HK-2 (cell line): ENCODE measurements around the gene QSOX1.

Experiments
- DNase-seq: peaks from one replicate; pipeline ENCODE4 v3.0.0-alpha.2; 2018; ENCODE audit not compliant: unreplicated experiment

The QSOX1 gene

DNA sequence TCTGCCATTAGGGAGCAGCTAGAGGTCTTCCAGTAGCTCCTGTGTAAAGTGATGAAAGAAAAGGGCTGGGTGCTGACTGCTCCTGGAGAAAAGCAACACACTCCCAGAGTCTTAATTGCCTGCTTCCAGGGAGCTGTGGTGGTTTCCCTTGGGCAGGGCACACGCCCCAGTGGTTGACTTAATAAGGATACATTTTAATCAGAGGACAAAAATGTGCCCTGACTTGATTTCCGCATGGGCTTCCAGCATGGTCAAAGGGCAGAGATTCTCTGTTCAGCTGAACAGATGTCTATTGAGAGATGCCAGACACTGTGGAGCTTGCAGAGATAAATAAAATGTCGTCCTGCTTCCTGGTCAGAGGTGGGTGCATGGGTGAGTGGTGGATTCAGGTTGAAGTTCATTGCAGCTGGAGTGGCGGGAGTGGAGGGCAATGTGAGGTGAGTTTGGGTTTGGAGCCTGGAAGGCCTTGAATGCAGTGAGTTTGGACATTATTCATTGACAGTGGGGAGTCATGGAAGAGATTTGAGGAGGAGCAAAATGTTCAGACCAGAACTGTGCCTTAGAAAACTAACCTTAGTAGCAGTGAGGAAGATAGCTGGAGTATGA lies 16.0 kb downstream of the QSOX1 start:
- no peak for DNase-seq

GRCh38 chr1:180171691-180172090 lies 17.0 kb downstream of the QSOX1 start:
- no peak for DNase-seq

DNA sequence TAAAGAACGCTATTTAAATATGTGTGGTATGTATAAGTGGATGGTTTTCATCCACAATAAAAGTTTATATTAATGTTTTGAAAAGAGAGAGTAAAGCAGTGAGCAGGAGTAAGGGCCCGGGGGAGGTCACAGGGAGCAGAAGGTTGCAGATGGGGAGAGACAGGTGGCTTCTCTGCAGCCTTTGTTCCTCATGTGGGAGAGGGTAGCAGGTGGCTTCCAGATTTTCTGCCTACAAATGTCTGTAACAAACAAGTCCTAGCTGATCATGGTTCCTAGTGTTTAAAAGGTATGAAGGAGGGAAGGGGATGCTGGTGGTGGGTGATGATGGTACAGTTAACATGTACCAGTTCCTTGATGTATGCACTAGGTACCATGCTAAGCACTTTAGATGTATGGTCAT lies 18.8 kb downstream of the QSOX1 start:
- no peak for DNase-seq

DNA sequence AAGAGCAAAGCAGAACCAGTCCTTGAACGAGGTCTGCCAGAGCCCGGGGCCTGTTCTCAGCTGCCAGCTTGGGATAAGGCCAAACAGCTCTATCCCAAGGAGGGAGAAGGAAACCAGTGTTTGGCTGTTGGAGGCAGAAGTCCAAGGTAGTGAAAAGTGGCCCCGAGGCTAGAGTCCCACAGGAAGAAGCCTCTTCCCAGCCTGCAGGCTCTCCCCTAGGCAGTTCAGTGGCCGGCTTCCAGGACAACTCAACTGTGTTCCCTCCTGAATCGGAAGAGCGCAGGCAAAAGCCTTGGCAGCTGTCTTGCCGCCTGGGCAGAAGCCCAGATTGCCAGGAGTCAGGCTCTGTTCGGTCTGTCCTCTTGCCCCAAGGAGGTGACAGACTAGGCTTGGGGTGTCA lies 19.3 kb downstream of the QSOX1 start:
- no peak for DNase-seq

GRCh38 chr1:180175291-180175690 lies 20.6 kb downstream of the QSOX1 start:
- no peak for DNase-seq

DNA sequence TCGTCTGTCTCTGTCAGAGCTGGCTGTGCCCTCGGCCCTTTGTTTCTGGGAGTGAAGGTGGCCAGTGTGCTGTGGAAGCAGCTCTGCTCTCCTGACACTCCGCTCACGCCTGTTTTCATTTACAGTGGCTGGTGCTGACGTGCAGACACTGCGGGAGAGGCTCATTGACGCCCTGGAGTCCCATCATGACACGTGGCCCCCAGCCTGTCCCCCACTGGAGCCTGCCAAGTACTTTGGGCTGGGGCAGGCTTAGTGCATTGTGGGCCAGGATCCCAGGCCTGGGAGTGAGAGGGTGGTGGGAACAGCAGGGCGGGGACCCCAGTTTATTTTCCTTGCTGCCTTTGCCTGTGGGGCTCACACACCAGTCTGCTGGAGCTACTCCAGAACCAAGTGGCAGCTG lies 21.1 kb downstream of the QSOX1 start:
- no peak for DNase-seq

DNA sequence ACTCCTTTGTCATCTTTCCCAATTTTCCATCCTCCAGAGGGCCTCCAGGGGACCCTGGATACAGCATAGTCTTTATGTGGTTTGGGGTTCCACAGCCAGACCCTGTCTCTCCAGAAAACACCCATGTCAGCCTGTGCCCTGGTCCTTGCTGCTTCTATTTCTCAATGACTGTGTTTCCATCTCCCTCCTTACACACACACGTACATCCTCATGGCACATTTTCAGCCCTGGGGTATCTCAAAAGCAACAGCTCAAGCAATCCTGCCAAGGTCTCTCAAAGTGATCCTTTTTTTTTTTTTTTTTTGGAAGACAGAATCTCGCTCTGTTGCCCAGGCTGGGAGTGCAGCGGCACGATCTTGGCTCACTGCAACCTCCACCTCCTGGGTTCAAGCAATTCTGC lies 22.3 kb downstream of the QSOX1 start:
- no peak for DNase-seq

- DNase-seq, result no peak
These were observed 23.3 kb downstream of the QSOX1 start for GRCh38 chr1:180177931-180178330.

GRCh38 chr1:180178511-180179161 lies 24.0 kb downstream of the QSOX1 start:
- peak; percentile 69 for DNase-seq

GRCh38 chr1:180179162-180179957 lies 24.7 kb downstream of the QSOX1 start:
- no peak for DNase-seq

- no peak for DNase-seq
These were observed 26.4 kb downstream of the QSOX1 start for GRCh38 chr1:180181048-180181447.

DNA sequence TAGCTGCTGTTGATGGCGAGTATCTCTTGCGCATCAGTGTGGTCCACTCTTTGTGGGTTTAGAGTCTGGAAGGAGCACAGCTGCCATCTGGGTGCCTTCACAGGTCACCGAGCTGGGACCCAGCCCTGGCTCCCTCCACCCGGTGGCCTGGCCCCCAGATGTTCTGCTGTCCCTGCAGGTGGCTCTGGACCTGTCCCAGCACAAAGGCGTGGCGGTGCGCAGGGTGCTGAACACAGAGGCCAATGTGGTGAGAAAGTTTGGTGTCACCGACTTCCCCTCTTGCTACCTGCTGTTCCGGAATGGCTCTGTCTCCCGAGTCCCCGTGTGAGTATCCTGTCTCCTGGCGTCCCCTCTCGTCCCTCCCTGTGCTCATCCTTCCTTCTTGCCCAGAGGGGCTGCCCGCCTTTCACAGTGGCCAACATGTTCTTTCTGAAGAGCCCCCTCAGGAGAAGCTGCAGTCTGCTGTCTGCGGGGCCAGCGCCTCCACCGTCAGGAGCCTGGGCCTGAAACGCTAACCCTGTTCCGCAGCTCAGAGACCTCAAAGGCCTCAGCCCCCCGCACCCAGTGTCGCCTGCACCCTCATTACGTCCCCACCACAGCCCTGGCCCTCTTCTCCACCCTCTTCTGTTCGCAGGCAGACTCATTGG lies 27.4 kb downstream of the QSOX1 start:
- no peak for DNase-seq

- DNase-seq, result no peak
These were observed 28.1 kb downstream of the QSOX1 start for GRCh38 chr1:180182643-180183311.

DNA sequence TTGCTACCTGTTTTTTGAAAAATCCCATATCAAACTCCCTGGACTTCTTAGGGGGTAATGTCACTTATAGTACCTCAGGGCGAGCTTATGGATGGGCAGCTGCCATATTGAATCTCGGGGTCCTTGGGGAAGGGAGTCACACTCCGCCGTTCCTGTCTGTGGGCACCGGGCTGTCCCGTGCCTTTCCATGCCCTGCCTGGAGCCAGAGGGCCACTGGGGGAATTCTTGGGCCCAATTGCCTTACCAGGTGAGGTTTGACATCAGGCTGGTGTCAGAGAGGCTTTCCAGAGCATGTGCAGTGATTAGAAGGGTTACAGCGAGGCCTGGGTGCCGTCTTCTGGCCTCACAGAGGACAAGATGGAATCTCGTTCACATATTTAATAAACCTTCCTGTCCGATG lies 28.8 kb downstream of the QSOX1 start:
- DNase-seq, result no peak

- DNase-seq, result no peak
These were observed 29.4 kb downstream of the QSOX1 start for GRCh38 chr1:180184041-180184440.

GRCh38 chr1:180185281-180185680 lies 30.6 kb downstream of the QSOX1 start:
- DNase-seq, result no peak

GRCh38 chr1:180185971-180186645 lies 31.4 kb downstream of the QSOX1 start:
- no peak for DNase-seq

DNA sequence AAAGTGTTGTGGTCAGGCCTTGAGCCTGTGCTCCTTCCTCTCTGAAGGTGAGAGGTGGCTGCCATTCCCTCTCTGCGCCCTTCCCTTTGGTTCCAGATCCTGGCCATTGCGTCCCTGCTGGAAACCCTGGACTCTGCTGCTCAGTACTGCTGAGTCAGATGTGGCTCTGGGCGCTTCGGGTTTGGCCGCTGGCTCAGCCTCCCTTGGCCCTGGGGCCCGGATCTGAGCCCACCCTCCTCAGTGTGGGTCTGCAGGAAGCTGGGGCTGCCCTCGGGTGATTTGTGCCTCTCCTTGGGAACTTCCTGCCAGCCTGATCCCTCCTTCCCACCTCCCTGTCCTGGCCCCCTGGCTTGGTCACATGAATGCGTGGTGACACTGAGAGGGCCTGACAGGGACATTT lies 32.2 kb downstream of the QSOX1 start:
- DNase-seq, result no peak

GRCh38 chr1:180187626-180188025 lies 33.0 kb downstream of the QSOX1 start:
- DNase-seq, result no peak

- DNase-seq, result peak; percentile 70
These were observed 33.4 kb downstream of the QSOX1 start for GRCh38 chr1:180188091-180188506.

DNA sequence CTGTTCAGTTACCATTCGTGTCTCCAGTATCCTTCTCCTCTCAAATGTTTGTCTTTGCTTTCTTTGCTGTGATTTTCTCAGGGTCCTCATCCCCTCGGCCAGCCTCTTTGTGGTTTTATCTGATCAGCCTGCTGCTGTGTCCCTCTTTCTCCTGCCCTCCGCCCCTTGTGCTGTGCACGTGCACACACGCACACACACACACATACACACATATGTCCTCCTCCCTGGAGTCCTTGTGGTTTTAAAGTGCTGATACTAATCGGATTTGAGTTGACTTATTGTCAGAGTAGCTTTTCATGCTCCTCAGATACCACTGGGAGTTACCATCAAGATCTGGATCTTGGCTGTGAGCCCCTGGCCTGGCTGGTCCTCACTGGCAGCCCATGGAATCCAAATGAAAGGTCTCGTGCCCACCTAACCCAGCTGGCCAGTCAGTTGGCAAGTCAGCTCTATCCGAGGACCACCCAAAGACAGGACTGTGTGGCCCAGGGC lies 34.1 kb downstream of the QSOX1 start:
- DNase-seq, result no peak
